HepG2 (cell line): Measurements from ENCODE around the gene TSPAN31. TPM values are rescaled to one million over a fixed set of nuclear protein-coding genes. Genes with fewer than 3 reads are reported as not detected.

Experiments
- ATAC-seq: fragments of 200-7000 bp; cut with Tn5 transposase; 3 replicates; pipeline ENCODE4 v1.9.1; 2020; ENCODE audit warnings: mild to moderate bottlenecking, moderate library complexity
- BruUV-seq: library from RNA; stranded (reverse); fragments of 400-500 nt; replicated peaks from 2 replicates; lab custom pipeline; 2021; lab: Mats Ljungman, UMichigan
- CTCF ChIA-PET: fragments of 300-600 bp; formaldehyde crosslinking; extraction: SDS; loops from one replicate; lab custom pipeline; 2021; ENCODE audit warnings: low total read pairs, inconsistent platforms, low intra/inter-chr PET ratio; lab: Yijun Ruan, JAX
- POLR2A ChIA-PET: fragments of 350-600 bp; sonication (Branson Sonifier 250); formaldehyde crosslinking; loops from one replicate; lab custom pipeline; 2020; ENCODE audit warnings: antibody characterized with exemption, inconsistent platforms; lab: Yijun Ruan, JAX
- DNase-seq: peaks from one replicate; pipeline ENCODE4 v3.0.0-alpha.2; 2015; ENCODE audit warnings: low spot score
- FAIRE-seq: peaks from 3 replicates; lab custom pipeline; 2011; peaks lifted over from hg19 to GRCh38; lab: Jason Lieb, UNC
- H2AFZ ChIP-seq: one replicate; pipeline ENCODE4 v1.6.1; 2011; ENCODE audit warnings: low read length, inconsistent platforms
- H3K27ac ChIP-seq: fragments of 300-600 bp; 3 replicates; pipeline ENCODE4 v1.8.0; 2011; ENCODE audit warnings: mixed run types, mild to moderate bottlenecking, mixed read lengths, low read length, inconsistent platforms; ENCODE audit not compliant: insufficient read depth; ENCODE audit errors: extremely low read length
- H3K27me3 ChIP-seq, 2 experiments: fragments of 200-600 bp in 1 of 2; 2 replicates in 1 of 2; 3 replicates in 1 of 2; pipeline versions ENCODE4 v1.6.0 to v1.8.0; 2011; ENCODE audit warnings: low read length in 2 of 2, mild to moderate bottlenecking in 2 of 2, moderate library complexity in 2 of 2, inconsistent platforms in 1 of 2; ENCODE audit not compliant: insufficient read depth in 2 of 2, control insufficient read depth in 1 of 2
- H3K36me3 ChIP-seq, 2 experiments: fragments of 200-600 bp in 1 of 2; replicated peaks in 1 of 2; 2 replicates in 1 of 2; 3 replicates in 1 of 2; pipeline versions ENCODE4 v1.5.1 to v1.8.0; 2011; ENCODE audit warnings: low read length in 2 of 2, inconsistent platforms in 1 of 2; ENCODE audit not compliant: insufficient read depth in 2 of 2, control insufficient read depth in 1 of 2
- H3K4me1 ChIP-seq: 2 replicates; pipeline ENCODE4 v1.5.1; 2012; ENCODE audit warnings: low read length, inconsistent platforms; ENCODE audit not compliant: insufficient read depth
- H3K4me2 ChIP-seq: 2 replicates; pipeline ENCODE4 v1.6.0; 2011; ENCODE audit warnings: low read depth, low read length, inconsistent platforms
- H3K4me3 ChIP-seq, 3 experiments: fragments of 200-600 bp in 1 of 3; sonication (generic), shearing (Covaris generic) in 1 of 3; replicated peaks in 1 of 3; 2 replicates each; pipeline ENCODE4 v1.5.1; 2011 to 2016; ENCODE audit warnings: low read length in 3 of 3, inconsistent platforms in 2 of 3, low read depth in 2 of 3, mild to moderate bottlenecking in 2 of 3, control low read depth in 1 of 3, mixed read lengths in 1 of 3; ENCODE audit not compliant: insufficient read depth in 1 of 3
- H3K79me2 ChIP-seq: one replicate; pipeline ENCODE4 v1.6.1; 2011; ENCODE audit warnings: low read length, inconsistent platforms; ENCODE audit not compliant: insufficient read depth
- H3K9ac ChIP-seq: 2 replicates; pipeline ENCODE4 v1.6.0; 2011; ENCODE audit warnings: mild to moderate bottlenecking, low read depth, low read length, inconsistent platforms; ENCODE audit not compliant: insufficient read depth
- H3K9me3 ChIP-seq: 2 replicates; pipeline ENCODE4 v1.5.1; 2012; ENCODE audit warnings: mild to moderate bottlenecking, low read length
- H4K20me1 ChIP-seq: 2 replicates; pipeline ENCODE4 v1.6.0; 2011; ENCODE audit warnings: inconsistent platforms, mild to moderate bottlenecking, low read length, moderate library complexity; ENCODE audit not compliant: insufficient read depth
- FLYWCH1 ChIP-seq: sonication (generic); formaldehyde crosslinking; IDR thresholded peaks from 2 replicates; pipeline ENCODE4 v1.8.1; 2023; ENCODE audit warnings: mild to moderate bottlenecking, missing genetic modification reagents
- FOXM1 ChIP-seq: sonication (generic); formaldehyde crosslinking; IDR thresholded peaks from 2 replicates; pipeline ENCODE4 v1.5.0; 2020; ENCODE audit warnings: missing genetic modification reagents
- HMGA1 ChIP-seq: sonication (generic); formaldehyde crosslinking; conservative IDR thresholded peaks from 2 replicates; pipeline ENCODE4 v1.4.0; 2020; ENCODE audit warnings: missing genetic modification reagents
- IRF2 ChIP-seq: IDR thresholded peaks from 2 replicates; pipeline ENCODE4 v1.6.1; 2018; ENCODE audit warnings: missing genetic modification reagents, missing compliant biosample characterization
- PHF8 ChIP-seq: sonication (generic); formaldehyde crosslinking; IDR thresholded peaks from 2 replicates; pipeline ENCODE4 v1.5.0; 2020; ENCODE audit warnings: missing genetic modification reagents
- POLR2A ChIP-seq, 2 experiments: IDR thresholded peaks; 2 replicates each; pipeline ENCODE4 v1.6.1; 2011; ENCODE audit warnings: low read depth in 2 of 2, low read length in 2 of 2, mild to moderate bottlenecking in 1 of 2, moderate library complexity in 1 of 2; ENCODE audit not compliant: insufficient read depth in 1 of 2
- SATB2 ChIP-seq: sonication (generic); formaldehyde crosslinking; IDR thresholded peaks from 2 replicates; pipeline ENCODE4 v1.5.0; 2020; ENCODE audit warnings: missing genetic modification reagents
- TBL1XR1 ChIP-seq: fragments of 150-350 bp; IDR thresholded peaks from 2 replicates; pipeline ENCODE4 v1.6.1; 2014; ENCODE audit warnings: borderline replicate concordance, low read length; ENCODE audit not compliant: partially characterized antibody
- TMF1 ChIP-seq: sonication (generic); formaldehyde crosslinking; IDR thresholded peaks from 2 replicates; pipeline ENCODE4 v1.8.1; 2022; ENCODE audit warnings: low read depth, missing genetic modification reagents
- USF2 ChIP-seq, 2 experiments: sonication (generic) in 1 of 2; formaldehyde crosslinking in 1 of 2; IDR thresholded peaks; 2 replicates each; pipeline versions ENCODE4 v1.5.1 to v1.6.1; 2011 to 2020; ENCODE audit warnings: borderline replicate concordance in 1 of 2, low read depth in 1 of 2, low read length in 1 of 2, mild to moderate bottlenecking in 1 of 2, missing genetic modification reagents in 1 of 2, moderate library complexity in 1 of 2
- ZBTB42 ChIP-seq: sonication (generic); formaldehyde crosslinking; IDR thresholded peaks from 2 replicates; pipeline ENCODE4 v1.5.0; 2020; ENCODE audit warnings: mild to moderate bottlenecking, missing genetic modification reagents
- ZNF607 ChIP-seq: sonication (generic); formaldehyde crosslinking; IDR thresholded peaks from 2 replicates; pipeline ENCODE4 v1.5.1; 2020; ENCODE audit warnings: missing genetic modification reagents, mild to moderate bottlenecking, borderline replicate concordance
- ZSCAN30 ChIP-seq: sonication (generic); formaldehyde crosslinking; IDR thresholded peaks from 2 replicates; pipeline ENCODE4 v1.5.0; 2020; ENCODE audit warnings: mild to moderate bottlenecking, missing genetic modification reagents
- WGBS: methylation state at CpG from one replicate; pipeline ENCODE4 v1.1.6; 2017; ENCODE audit warnings: low lambda C conversion rate; 5-methylcytosine and 5-hydroxymethylcytosine counted together
- in situ Hi-C: cut with HindIII; loops from 2 replicates; pipeline ENCODE4 v1.10.0; 2017; ENCODE audit warnings: low pct_unique_long_range_greater_than_20kb; ENCODE audit not compliant: extremely low pct_ligation_motif_present
- intact Hi-C: fragments of 100-400 bp; cut with micrococcal nuclease; formaldehyde crosslinking; loops from one replicate; pipeline ENCODE4 v1.10.0; 2022; ENCODE audit not compliant: unreplicated experiment
- polyA plus RNA-seq, 8 experiments: library from polyadenylated mRNA; depleted of rRNA in 3 of 8; stranded (reverse) in 7 of 8; unstranded in 1 of 8; fragments of >200 nt; fragmentation: Illumina TruSeq in 4 of 8; extraction: Trizol in 4 of 8; gene quantifications; 2 replicates each; pipeline versions ENCODE4 v1.2.1 to v1.2.3, GENCODE V29; 2011 to 2016; ENCODE audit warnings: low read depth in 4 of 8, missing spikeins in 1 of 8, mixed read lengths in 1 of 8; ENCODE audit not compliant: insufficient read depth in 1 of 8
- total RNA-seq, 5 experiments: library from RNA; depleted of rRNA; stranded (reverse); fragments of >200 nt; fragmentation: Illumina TruSeq; extraction: Trizol; gene quantifications; 2 replicates each; pipeline ENCODE4 v1.2.3, GENCODE V29; 2016; ENCODE audit warnings: low read depth in 1 of 5
- TF ChIP-seq, protein P1 (sequence below): sonication (generic); formaldehyde crosslinking; IDR thresholded peaks from 2 replicates; pipeline ENCODE4 v1.4.0; 2020; ENCODE audit warnings: low read depth, missing genetic modification reagents
- TF ChIP-seq, protein P2 (sequence below): sonication (generic); formaldehyde crosslinking; IDR thresholded peaks from 2 replicates; pipeline ENCODE4 v1.5.1; 2020; ENCODE audit warnings: missing genetic modification reagents, mild to moderate bottlenecking, borderline replicate concordance

The TSPAN31 gene
- total and polyA plus RNA-seq, 2 of the 13 experiments (the other 11 are each of a cell fraction or from before 2014, with no cell fraction given), result 10.4 to 24.6 TPM

- in situ Hi-C loops (no loop called here), intact Hi-C loops (no loop called here)
- Histone ChIP-seq H3K27ac (no peak overlapping the region), H3K9me3 (no peaks in the 10 kb centered on the region), H3K4me2 (no peak overlapping the region), H3K79me2 (no peaks in the 10 kb centered on the region), H3K36me3 (peaks cover 12 to 28% of the 10 kb centered on the region in 2 experiments; a peak in 4 of 5 replicates), H3K27me3 (no peaks in the 10 kb centered on the region), H3K4me1 (no peaks in the 10 kb centered on the region), H4K20me1 (no peaks in the 10 kb centered on the region), H2AFZ (no peak overlapping the region), H3K9ac (no peak overlapping the region), H3K4me3 (no peak overlapping the region)
- CTCF ChIA-PET, result no interaction called here
- ATAC-seq (no peak), DNase-seq (no peak), FAIRE-seq (no peak)
- WGBS, result 91% methylated on average over 3 of the region's 3 CpGs
- BruUV-seq, result no TSS peak
- POLR2A ChIA-PET, result no interaction called here
- TF ChIP-seq, protein P1, sequence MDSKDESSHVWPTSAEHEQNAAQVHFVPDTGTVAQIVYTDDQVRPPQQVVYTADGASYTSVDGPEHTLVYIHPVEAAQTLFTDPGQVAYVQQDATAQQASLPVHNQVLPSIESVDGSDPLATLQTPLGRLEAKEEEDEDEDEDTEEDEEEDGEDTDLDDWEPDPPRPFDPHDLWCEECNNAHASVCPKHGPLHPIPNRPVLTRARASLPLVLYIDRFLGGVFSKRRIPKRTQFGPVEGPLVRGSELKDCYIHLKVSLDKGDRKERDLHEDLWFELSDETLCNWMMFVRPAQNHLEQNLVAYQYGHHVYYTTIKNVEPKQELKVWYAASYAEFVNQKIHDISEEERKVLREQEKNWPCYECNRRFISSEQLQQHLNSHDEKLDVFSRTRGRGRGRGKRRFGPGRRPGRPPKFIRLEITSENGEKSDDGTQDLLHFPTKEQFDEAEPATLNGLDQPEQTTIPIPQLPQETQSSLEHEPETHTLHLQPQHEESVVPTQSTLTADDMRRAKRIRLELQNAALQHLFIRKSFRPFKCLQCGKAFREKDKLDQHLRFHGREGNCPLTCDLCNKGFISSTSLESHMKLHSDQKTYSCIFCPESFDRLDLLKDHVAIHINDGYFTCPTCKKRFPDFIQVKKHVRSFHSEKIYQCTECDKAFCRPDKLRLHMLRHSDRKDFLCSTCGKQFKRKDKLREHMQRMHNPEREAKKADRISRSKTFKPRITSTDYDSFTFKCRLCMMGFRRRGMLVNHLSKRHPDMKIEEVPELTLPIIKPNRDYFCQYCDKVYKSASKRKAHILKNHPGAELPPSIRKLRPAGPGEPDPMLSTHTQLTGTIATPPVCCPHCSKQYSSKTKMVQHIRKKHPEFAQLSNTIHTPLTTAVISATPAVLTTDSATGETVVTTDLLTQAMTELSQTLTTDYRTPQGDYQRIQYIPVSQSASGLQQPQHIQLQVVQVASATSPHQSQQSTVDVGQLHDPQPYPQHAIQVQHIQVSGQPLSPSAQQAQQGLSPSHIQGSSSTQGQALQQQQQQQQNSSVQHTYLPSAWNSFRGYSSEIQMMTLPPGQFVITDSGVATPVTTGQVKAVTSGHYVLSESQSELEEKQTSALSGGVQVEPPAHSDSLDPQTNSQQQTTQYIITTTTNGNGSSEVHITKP (CRISPR knock-in tag), result no peak
- TF ChIP-seq ZSCAN30 (CRISPR knock-in tag) (no peak), TMF1 (CRISPR knock-in tag) (no peak), IRF2 (CRISPR knock-in tag) (no peak), FLYWCH1 (CRISPR knock-in tag) (no peak), ZBTB42 (CRISPR knock-in tag) (no peak), SATB2 (no peak), FOXM1 (CRISPR knock-in tag) (no peak), TBL1XR1 (no peak), ZNF607 (CRISPR knock-in tag) (no peak), PHF8 (CRISPR knock-in tag) (no peak), USF2 (IDR thresholded peaks at IDR 0.05; ENCODE audit: low read depth, low read length) (no peak), USF2 (CRISPR knock-in tag; IDR thresholded peaks at IDR 0.05; ENCODE audit: borderline replicate concordance) (no peak), HMGA1 (CRISPR knock-in tag) (no peak), POLR2A (IDR thresholded peaks at IDR 0.05; ENCODE audit: insufficient read depth in 1 of 2, low read depth in 2 of 2, low read length in 2 of 2) (no peak)
- TF ChIP-seq, protein P2, sequence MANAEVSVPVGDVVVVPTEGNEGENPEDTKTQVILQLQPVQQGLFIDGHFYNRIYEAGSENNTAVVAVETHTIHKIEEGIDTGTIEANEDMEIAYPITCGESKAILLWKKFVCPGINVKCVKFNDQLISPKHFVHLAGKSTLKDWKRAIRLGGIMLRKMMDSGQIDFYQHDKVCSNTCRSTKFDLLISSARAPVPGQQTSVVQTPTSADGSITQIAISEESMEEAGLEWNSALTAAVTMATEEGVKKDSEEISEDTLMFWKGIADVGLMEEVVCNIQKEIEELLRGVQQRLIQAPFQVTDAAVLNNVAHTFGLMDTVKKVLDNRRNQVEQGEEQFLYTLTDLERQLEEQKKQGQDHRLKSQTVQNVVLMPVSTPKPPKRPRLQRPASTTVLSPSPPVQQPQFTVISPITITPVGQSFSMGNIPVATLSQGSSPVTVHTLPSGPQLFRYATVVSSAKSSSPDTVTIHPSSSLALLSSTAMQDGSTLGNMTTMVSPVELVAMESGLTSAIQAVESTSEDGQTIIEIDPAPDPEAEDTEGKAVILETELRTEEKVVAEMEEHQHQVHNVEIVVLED, result no peak
Observed at GRCh38 chr12:57712701-57713100, 32.1 kb upstream of the TSPAN31 start.
